Measurements from ENCODE around the gene PRPSAP1. TPM values are rescaled to one million over a fixed set of nuclear protein-coding genes. Genes with fewer than 3 reads are reported as not detected.

Gene PRPSAP1, protein sequence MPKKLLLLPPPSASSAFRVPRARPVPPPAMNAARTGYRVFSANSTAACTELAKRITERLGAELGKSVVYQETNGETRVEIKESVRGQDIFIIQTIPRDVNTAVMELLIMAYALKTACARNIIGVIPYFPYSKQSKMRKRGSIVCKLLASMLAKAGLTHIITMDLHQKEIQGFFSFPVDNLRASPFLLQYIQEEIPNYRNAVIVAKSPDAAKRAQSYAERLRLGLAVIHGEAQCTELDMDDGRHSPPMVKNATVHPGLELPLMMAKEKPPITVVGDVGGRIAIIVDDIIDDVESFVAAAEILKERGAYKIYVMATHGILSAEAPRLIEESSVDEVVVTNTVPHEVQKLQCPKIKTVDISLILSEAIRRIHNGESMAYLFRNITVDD
- total RNA-seq = 81.1 and 81.4 TPM in 2 replicates

GRCh38 chr17:76353599-76354316 is at the start of gene PRPSAP1:
Gene PRPSAP1, minus strand, starts transcription at chr17:76353916. Its CDS starts 213 bp downstream, at chr17:76353703.

GRCh38 chr17:76384222-76384986 is 30.7 kb upstream of the PRPSAP1 start, which contains the start of gene SPHK1:
Gene SPHK1, plus strand, starts transcription at chr17:76384609. Its CDS starts 1,036 bp downstream, at chr17:76385645.

GRCh38 chr17:76307966-76308338 is 45.8 kb downstream of the PRPSAP1 start, which contains the start of gene QRICH2:
Gene QRICH2, minus strand, starts transcription at chr17:76308276. Its CDS starts 278 bp downstream, at chr17:76307998.

DNA sequence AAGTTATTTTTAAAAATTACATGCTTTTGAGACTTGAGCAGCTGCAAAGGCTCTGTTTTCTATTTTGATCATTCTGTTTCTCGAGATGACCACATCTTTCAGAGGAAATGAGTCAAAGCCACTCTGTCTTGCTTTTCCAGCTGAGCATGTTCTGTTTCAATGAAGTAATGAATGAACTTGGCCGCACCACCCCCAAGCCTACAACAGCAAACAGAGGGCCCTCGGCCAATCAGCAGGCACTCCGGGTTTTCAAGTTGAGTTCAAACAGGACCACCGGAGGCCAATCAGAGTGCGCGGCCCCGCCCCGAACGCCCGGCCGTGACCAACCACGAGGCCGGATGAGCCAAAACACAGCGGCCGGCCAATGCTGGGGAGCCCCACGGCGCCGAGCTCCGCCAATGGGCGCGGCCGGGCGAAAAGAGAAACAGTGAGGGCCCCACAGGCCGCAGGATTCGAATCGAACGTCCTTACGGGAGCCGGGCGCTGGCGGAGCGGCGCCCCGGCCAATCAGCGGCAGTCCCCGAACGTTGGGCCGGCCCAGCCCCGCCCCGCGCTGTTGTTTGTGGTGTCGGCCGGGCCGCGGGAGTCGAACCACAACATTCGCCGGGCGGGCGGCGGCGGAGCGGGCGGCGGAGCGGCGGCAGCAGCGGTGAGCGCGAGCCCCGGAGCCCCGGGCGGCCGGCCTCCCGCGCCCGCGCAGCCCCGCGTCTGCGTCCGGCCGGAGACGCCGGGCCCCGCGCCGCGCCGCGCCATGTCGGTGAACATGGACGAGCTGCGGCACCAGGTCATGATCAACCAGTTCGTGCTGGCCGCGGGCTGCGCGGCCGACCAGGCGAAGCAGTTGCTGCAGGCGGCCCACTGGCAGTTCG is 88.7 kb downstream of the PRPSAP1 start, which contains the start of gene UBALD2:
Gene UBALD2 (plus strand): TSS at position 594 of the 869 bp plus-strand sequence. CDS start 158 bp downstream, at position 752.

Small RNA genes within 50 kb of the gene (small RNA-seq; reads per million reads assigned to genes)
- not detected for gene RF00019
- gene RNU6-24P = not detected

Other genes starting within 250 kb of the PRPSAP1 start
- not detected in 2 replicates for gene FOXJ1, start 212.7 kb downstream of the PRPSAP1 start, total RNA-seq
- 0.22 and 0.93 TPM in 2 replicates for gene RNF157, start 113.4 kb downstream of the PRPSAP1 start, total RNA-seq
- 11.7 and 14.9 TPM in 2 replicates for gene UBALD2, start 88.6 kb downstream of the PRPSAP1 start, total RNA-seq
- gene QRICH2, start 45.6 kb downstream of the PRPSAP1 start, total RNA-seq = 2.6 and 2.7 TPM in 2 replicates
- gene SPHK1, start 30.7 kb upstream of the PRPSAP1 start, total RNA-seq = 96.0 and 131 TPM in 2 replicates
- 29.4 and 34.3 TPM in 2 replicates for gene UBE2O, start 99.2 kb upstream of the PRPSAP1 start, total RNA-seq
- not detected in 2 replicates for gene AANAT, start 113.7 kb upstream of the PRPSAP1 start, total RNA-seq
- gene RHBDF2, start 147.5 kb upstream of the PRPSAP1 start, total RNA-seq = 23.0 and 26.4 TPM in 2 replicates
- 0.29 and 0.66 TPM in 2 replicates for gene CYGB, start 183.8 kb upstream of the PRPSAP1 start, total RNA-seq
- gene PRCD, start 186.1 kb upstream of the PRPSAP1 start, total RNA-seq = 0.27 and 0.65 TPM in 2 replicates
- 0.22 and 0.27 TPM in 2 replicates for gene ST6GALNAC2, start 231.9 kb upstream of the PRPSAP1 start, total RNA-seq